Stimulated activated effector memory CD8-positive, alpha-beta T cell treated with anti-CD3 and anti-CD28 coated beads, Interleukin-12 subunit alpha, Interleukin-12 subunit beta, amount 100 ng/mL, for 72 hours (primary cell): Measurements from ENCODE around the gene STX18.
"Not testable (repeated sequence)": the region's sequence is repeated elsewhere in the genome, so short reads cannot be mapped to it uniquely, and the experiment has no call there.

Source experiments
- ATAC-seq: fragments of 150-1000 bp; cut with Tn5 transposase; 2 replicates; pipeline ENCODE4 v1.10.0; 2021
- DNase-seq, 2 donors: peaks; one replicate each; pipeline ENCODE4 v3.0.0; 2021 to 2022; ENCODE audit warnings: low spot score in 2 of 2
- H3K27ac Mint-ChIP-seq: one replicate; pipeline ENCODE4 v1.8.0; 2022; ENCODE audit warnings: mild to moderate bottlenecking, mixed read lengths
- H3K36me3 Mint-ChIP-seq: one replicate; pipeline ENCODE4 v1.8.0; 2022; ENCODE audit warnings: mild to moderate bottlenecking, mixed read lengths
- H3K4me1 Mint-ChIP-seq: one replicate; pipeline ENCODE4 v1.8.0; 2022; ENCODE audit warnings: mixed read lengths
- H3K4me3 Mint-ChIP-seq: one replicate; pipeline ENCODE4 v1.8.0; 2022; ENCODE audit warnings: mild to moderate bottlenecking, mixed read lengths
- H3K9me3 Mint-ChIP-seq: one replicate; pipeline ENCODE4 v1.8.0; 2022; ENCODE audit warnings: mixed read lengths

The STX18 gene

GRCh38 chr4:4432341-4433125 is 109.3 kb downstream of the STX18 start:
- Mint-ChIP-seq H3K4me3 (no peak overlapping the region), H3K4me1 (peaks cover 6% of the 10 kb centered on the region), H3K36me3 (peaks cover 41% of the 10 kb centered on the region), H3K9me3 (no peaks in the 10 kb centered on the region), H3K27ac (no peak overlapping the region)
- ATAC-seq (no peak), DNase-seq (no peak)

- Mint-ChIP-seq H3K4me1 (peaks cover 12% of the 10 kb centered on the region), H3K4me3 (no peak overlapping the region), H3K9me3 (no peaks in the 10 kb centered on the region), H3K27ac (no peak overlapping the region), H3K36me3 (peaks cover 36% of the 10 kb centered on the region)
- peak; percentile 85 for ATAC-seq
- DNase-seq, result peak; percentile 15 to 69
Measured at GRCh38 chr4:4430492-4431195, 111.2 kb downstream of the STX18 start.

- no peak for ATAC-seq
- H3K27ac Mint-ChIP-seq, result no peak overlapping the region
- peaks cover 12% of the 10 kb centered on the region for H3K4me1 Mint-ChIP-seq
- H3K4me3 Mint-ChIP-seq, result no peak overlapping the region
- no peaks in the 10 kb centered on the region for H3K9me3 Mint-ChIP-seq
- H3K36me3 Mint-ChIP-seq, result peaks cover 29% of the 10 kb centered on the region
- no peak for DNase-seq
Measured at GRCh38 chr4:4428966-4429875, 112.6 kb downstream of the STX18 start.

- H3K4me3 Mint-ChIP-seq, result no peak overlapping the region
- H3K9me3 Mint-ChIP-seq, result no peaks in the 10 kb centered on the region
- peaks cover 12% of the 10 kb centered on the region for H3K4me1 Mint-ChIP-seq
- peak overlapping the region; percentile 43 for H3K27ac Mint-ChIP-seq
- ATAC-seq, result no peak
- H3K36me3 Mint-ChIP-seq, result peaks cover 29% of the 10 kb centered on the region
- no peak for DNase-seq
Measured at GRCh38 chr4:4427886-4428285, 114.0 kb downstream of the STX18 start.

- no peak for ATAC-seq
- peaks cover 12% of the 10 kb centered on the region for H3K4me1 Mint-ChIP-seq
- no peak for DNase-seq
- no peaks in the 10 kb centered on the region for H3K9me3 Mint-ChIP-seq
- peaks cover 35% of the 10 kb centered on the region for H3K36me3 Mint-ChIP-seq
- H3K27ac Mint-ChIP-seq, result peak overlapping the region; percentile 43
- no peak overlapping the region for H3K4me3 Mint-ChIP-seq
Measured at GRCh38 chr4:4427121-4427870, 114.6 kb downstream of the STX18 start.

GRCh38 chr4:4426511-4427120 is 115.2 kb downstream of the STX18 start:
- ATAC-seq, result no peak
- peak overlapping the region; percentile 43 for H3K27ac Mint-ChIP-seq
- H3K9me3 Mint-ChIP-seq, result no peaks in the 10 kb centered on the region
- peaks cover 42% of the 10 kb centered on the region for H3K36me3 Mint-ChIP-seq
- H3K4me3 Mint-ChIP-seq, result no peak overlapping the region
- H3K4me1 Mint-ChIP-seq, result peaks cover 9% of the 10 kb centered on the region
- no peak for DNase-seq

- Mint-ChIP-seq H3K36me3 (peaks cover 51% of the 10 kb centered on the region), H3K4me3 (no peak overlapping the region), H3K27ac (peak overlapping the region; percentile 75), H3K4me1 (peaks cover 6% of the 10 kb centered on the region), H3K9me3 (no peaks in the 10 kb centered on the region)
- no peak for ATAC-seq
- no peak for DNase-seq
Measured at GRCh38 chr4:4425696-4426095, 116.2 kb downstream of the STX18 start.

GRCh38 chr4:4425119-4425690 is 116.6 kb downstream of the STX18 start:
- DNase-seq, result no peak
- H3K4me3 Mint-ChIP-seq, result no peak overlapping the region
- peaks cover 6% of the 10 kb centered on the region for H3K4me1 Mint-ChIP-seq
- H3K36me3 Mint-ChIP-seq, result peaks cover 54% of the 10 kb centered on the region
- H3K27ac Mint-ChIP-seq, result peak overlapping the region; percentile 75
- H3K9me3 Mint-ChIP-seq, result no peaks in the 10 kb centered on the region
- no peak for ATAC-seq

GRCh38 chr4:4424499-4425115 is 117.2 kb downstream of the STX18 start:
- DNase-seq (no peak), ATAC-seq (no peak)
- peaks cover 58% of the 10 kb centered on the region for H3K36me3 Mint-ChIP-seq
- no peaks in the 10 kb centered on the region for H3K9me3 Mint-ChIP-seq
- H3K4me1 Mint-ChIP-seq, result peaks cover 6% of the 10 kb centered on the region
- H3K27ac Mint-ChIP-seq, result peak overlapping the region; percentile 70
- H3K4me3 Mint-ChIP-seq, result no peak overlapping the region

GRCh38 chr4:4423706-4424498 is 117.9 kb downstream of the STX18 start:
- Mint-ChIP-seq H3K27ac (peak overlapping the region; percentile 70), H3K4me3 (no peak overlapping the region), H3K9me3 (no peaks in the 10 kb centered on the region), H3K36me3 (peaks cover 65% of the 10 kb centered on the region), H3K4me1 (peaks cover 6% of the 10 kb centered on the region)
- ATAC-seq (no peak), DNase-seq (no peak)

GRCh38 chr4:4422856-4423499 is 118.9 kb downstream of the STX18 start:
- ATAC-seq (no peak), DNase-seq (no peak)
- H3K9me3 Mint-ChIP-seq, result no peaks in the 10 kb centered on the region
- no peak overlapping the region for H3K27ac Mint-ChIP-seq
- H3K4me3 Mint-ChIP-seq, result no peak overlapping the region
- peaks cover 11% of the 10 kb centered on the region for H3K4me1 Mint-ChIP-seq
- peaks cover 74% of the 10 kb centered on the region for H3K36me3 Mint-ChIP-seq

GRCh38 chr4:4422117-4422516 is 119.7 kb downstream of the STX18 start:
- H3K27ac Mint-ChIP-seq, H3K9me3 Mint-ChIP-seq, ATAC-seq, DNase-seq, H3K4me3 Mint-ChIP-seq: not testable (repeated sequence)
- peaks cover 82% of the 10 kb centered on the region for H3K36me3 Mint-ChIP-seq
- H3K4me1 Mint-ChIP-seq, result peaks cover 11% of the 10 kb centered on the region

- Mint-ChIP-seq H3K4me1 (peaks cover 5% of the 10 kb centered on the region), H3K27ac (no peak overlapping the region), H3K36me3 (peaks cover 81% of the 10 kb centered on the region), H3K9me3 (no peaks in the 10 kb centered on the region), H3K4me3 (no peak overlapping the region)
- DNase-seq, result no peak
- no peak for ATAC-seq
Measured at GRCh38 chr4:4421356-4421755, 120.5 kb downstream of the STX18 start.
